Astrocyte (in vitro differentiated cells and primary cell): ENCODE results near the gene EXOSC2. TPM values are rescaled to one million over a fixed set of nuclear protein-coding genes. Genes with fewer than 3 reads are reported as not detected.

ENCODE experiments used
- DNase-seq: peaks from one replicate; pipeline ENCODE4 v3.0.0-alpha.2; 2010; ENCODE audit warnings: low read depth
- FAIRE-seq: peaks from 2 replicates; lab custom pipeline; 2011; peaks lifted over from hg19 to GRCh38; lab: Jason Lieb, UNC
- H2AFZ ChIP-seq: 2 replicates; pipeline ENCODE4 v1.6.0; 2012; ENCODE audit warnings: low read depth, low read length, inconsistent platforms
- H3K27ac ChIP-seq: 2 replicates; pipeline ENCODE4 v1.5.1; 2011; ENCODE audit warnings: low read depth, low read length, inconsistent platforms
- H3K27me3 ChIP-seq: 2 replicates; pipeline ENCODE4 v1.6.0; 2011; ENCODE audit warnings: low read length, inconsistent platforms; ENCODE audit not compliant: insufficient read depth
- H3K36me3 ChIP-seq: 2 replicates; pipeline ENCODE4 v1.5.1; 2011; ENCODE audit warnings: low read length, inconsistent platforms; ENCODE audit not compliant: insufficient read depth
- H3K4me1 ChIP-seq: 2 replicates; pipeline ENCODE4 v1.5.1; 2011; ENCODE audit warnings: low read length, inconsistent platforms; ENCODE audit not compliant: insufficient read depth
- H3K4me2 ChIP-seq: 2 replicates; pipeline ENCODE4 v1.6.0; 2012; ENCODE audit warnings: low read length, inconsistent platforms
- H3K4me3 ChIP-seq: 2 replicates; pipeline ENCODE4 v1.5.1; 2011; ENCODE audit warnings: low read depth, mild to moderate bottlenecking, low read length, inconsistent platforms; ENCODE audit not compliant: insufficient read depth
- H3K79me2 ChIP-seq: 2 replicates; pipeline ENCODE4 v1.6.0; 2012; ENCODE audit warnings: mild to moderate bottlenecking, low read length, inconsistent platforms; ENCODE audit not compliant: insufficient read depth
- H3K9ac ChIP-seq: 2 replicates; pipeline ENCODE4 v1.6.0; 2012; ENCODE audit warnings: mild to moderate bottlenecking, low read length, inconsistent platforms
- H3K9me3 ChIP-seq: 2 replicates; pipeline ENCODE4 v1.5.1; 2012; ENCODE audit warnings: low read depth, mild to moderate bottlenecking, low read length, inconsistent platforms; ENCODE audit not compliant: insufficient read depth
- H4K20me1 ChIP-seq: 2 replicates; pipeline ENCODE4 v1.6.0; 2012; ENCODE audit warnings: low read length, inconsistent platforms; ENCODE audit not compliant: insufficient read depth
- H3K27ac Mint-ChIP-seq: one replicate; pipeline ENCODE4 v1.8.0; 2021; ENCODE audit warnings: mild to moderate bottlenecking, mixed read lengths; ENCODE audit not compliant: unreplicated experiment
- H3K27me3 Mint-ChIP-seq: one replicate; pipeline ENCODE4 v1.8.0; 2021; ENCODE audit warnings: low read depth, mixed read lengths; ENCODE audit not compliant: unreplicated experiment
- H3K36me3 Mint-ChIP-seq: one replicate; pipeline ENCODE4 v1.8.0; 2021; ENCODE audit warnings: low read depth, mixed read lengths; ENCODE audit not compliant: unreplicated experiment
- H3K4me1 Mint-ChIP-seq: one replicate; pipeline ENCODE4 v1.8.0; 2021; ENCODE audit warnings: low read depth, mixed read lengths; ENCODE audit not compliant: unreplicated experiment
- H3K4me3 Mint-ChIP-seq: one replicate; pipeline ENCODE4 v1.8.0; 2021; ENCODE audit warnings: mild to moderate bottlenecking, moderate library complexity, mixed read lengths; ENCODE audit not compliant: unreplicated experiment
- H3K9me3 Mint-ChIP-seq: one replicate; pipeline ENCODE4 v1.8.0; 2021; ENCODE audit warnings: mild to moderate bottlenecking, mixed read lengths; ENCODE audit not compliant: unreplicated experiment
- EZH2 ChIP-seq: IDR thresholded peaks from 2 replicates; pipeline ENCODE4 v1.6.1; 2012; ENCODE audit warnings: mild to moderate bottlenecking, low read length, inconsistent platforms; ENCODE audit not compliant: insufficient read depth
- total RNA-seq: library from RNA; stranded (reverse); gene quantifications from 2 replicates; pipeline ENCODE4 v1.2.1, GENCODE V29; 2021
- TF ChIP-seq, protein P1 (sequence below): IDR thresholded peaks from 2 replicates; pipeline ENCODE4 v1.5.1; 2011; ENCODE audit warnings: low read depth, mild to moderate bottlenecking, inconsistent platforms, low read length, moderate library complexity; ENCODE audit not compliant: insufficient read depth

The EXOSC2 gene
- total RNA-seq, 1 donor from 2014 or later: 28.1 TPM

GRCh38 chr9:130741831-130742449 is 48.4 kb downstream of the EXOSC2 start:
- Histone ChIP-seq H3K4me1 (peaks cover 15% of the 10 kb centered on the region), H3K9ac (peak overlapping the region; percentile 29), H3K79me2 (peaks cover 79% of the 10 kb centered on the region), H3K9me3 (no peaks in the 10 kb centered on the region), H3K27me3 (no peaks in the 10 kb centered on the region), H4K20me1 (peaks cover 19% of the 10 kb centered on the region), H3K27ac (peak overlapping the region; percentile 85), H3K4me2 (peak overlapping the region; percentile 53), H3K36me3 (no peaks in the 10 kb centered on the region), H3K4me3 (no peak overlapping the region), H2AFZ (peak overlapping the region; percentile 50)
- Mint-ChIP-seq H3K9me3 (no peaks in the 10 kb centered on the region), H3K4me1 (peaks cover 12% of the 10 kb centered on the region), H3K27ac (peak overlapping the region; percentile 53), H3K36me3 (peaks cover 4% of the 10 kb centered on the region), H3K4me3 (no peak overlapping the region), H3K27me3 (no peaks in the 10 kb centered on the region)
- peak; percentile 72 for DNase-seq
- TF ChIP-seq EZH2: no peak
- TF ChIP-seq, protein P1, sequence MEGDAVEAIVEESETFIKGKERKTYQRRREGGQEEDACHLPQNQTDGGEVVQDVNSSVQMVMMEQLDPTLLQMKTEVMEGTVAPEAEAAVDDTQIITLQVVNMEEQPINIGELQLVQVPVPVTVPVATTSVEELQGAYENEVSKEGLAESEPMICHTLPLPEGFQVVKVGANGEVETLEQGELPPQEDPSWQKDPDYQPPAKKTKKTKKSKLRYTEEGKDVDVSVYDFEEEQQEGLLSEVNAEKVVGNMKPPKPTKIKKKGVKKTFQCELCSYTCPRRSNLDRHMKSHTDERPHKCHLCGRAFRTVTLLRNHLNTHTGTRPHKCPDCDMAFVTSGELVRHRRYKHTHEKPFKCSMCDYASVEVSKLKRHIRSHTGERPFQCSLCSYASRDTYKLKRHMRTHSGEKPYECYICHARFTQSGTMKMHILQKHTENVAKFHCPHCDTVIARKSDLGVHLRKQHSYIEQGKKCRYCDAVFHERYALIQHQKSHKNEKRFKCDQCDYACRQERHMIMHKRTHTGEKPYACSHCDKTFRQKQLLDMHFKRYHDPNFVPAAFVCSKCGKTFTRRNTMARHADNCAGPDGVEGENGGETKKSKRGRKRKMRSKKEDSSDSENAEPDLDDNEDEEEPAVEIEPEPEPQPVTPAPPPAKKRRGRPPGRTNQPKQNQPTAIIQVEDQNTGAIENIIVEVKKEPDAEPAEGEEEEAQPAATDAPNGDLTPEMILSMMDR: no peak
- FAIRE-seq: no peak

DNA sequence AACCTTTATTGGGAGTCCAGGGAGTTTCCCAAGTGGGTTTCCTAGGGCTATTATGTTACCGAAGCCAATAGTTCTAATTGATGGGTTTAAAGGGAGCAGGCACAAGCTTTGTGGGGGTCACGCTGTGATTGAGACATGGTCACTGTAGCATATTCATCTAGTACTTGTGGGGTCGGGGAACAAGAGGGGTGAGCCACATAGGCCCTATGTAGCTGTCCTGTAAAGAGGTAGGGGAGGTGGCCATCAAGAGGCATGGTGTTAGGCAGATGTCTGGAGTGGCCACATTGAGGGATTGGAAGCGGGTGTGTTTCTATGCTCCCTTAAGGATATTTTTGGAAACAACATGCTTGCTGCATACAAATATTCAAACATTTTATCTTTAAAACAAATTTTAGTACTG is 50.1 kb downstream of the EXOSC2 start:
- Histone ChIP-seq H3K27me3 (no peaks in the 10 kb centered on the region), H3K9me3 (no peaks in the 10 kb centered on the region), H4K20me1 (peaks cover 21% of the 10 kb centered on the region), H3K36me3 (no peaks in the 10 kb centered on the region), H3K27ac (no peak overlapping the region), H2AFZ (no peak overlapping the region), H3K9ac (no peak overlapping the region), H3K4me1 (peaks cover 15% of the 10 kb centered on the region), H3K79me2 (peaks cover 81% of the 10 kb centered on the region), H3K4me3 (no peak overlapping the region), H3K4me2 (no peak overlapping the region)
- Mint-ChIP-seq H3K4me1 (peaks cover 12% of the 10 kb centered on the region), H3K27me3 (no peaks in the 10 kb centered on the region), H3K36me3 (peaks cover 4% of the 10 kb centered on the region), H3K9me3 (peaks cover 1% of the 10 kb centered on the region), H3K27ac (no peak overlapping the region), H3K4me3 (no peak overlapping the region)
- no peak for DNase-seq
- FAIRE-seq: no peak
- TF ChIP-seq EZH2: no peak
- TF ChIP-seq, protein P1: no peak

GRCh38 chr9:130745210-130745800 is 51.7 kb downstream of the EXOSC2 start:
- peaks cover 12% of the 10 kb centered on the region for H3K4me1 Mint-ChIP-seq
- H3K4me3 Mint-ChIP-seq: no peak overlapping the region
- peak overlapping the region; percentile 15 for H3K27ac Mint-ChIP-seq
- Histone ChIP-seq H4K20me1 (peaks cover 23% of the 10 kb centered on the region), H3K9me3 (no peaks in the 10 kb centered on the region), H3K36me3 (no peaks in the 10 kb centered on the region), H3K4me2 (peak overlapping the region; percentile 9), H3K4me1 (peaks cover 15% of the 10 kb centered on the region), H2AFZ (no peak overlapping the region), H3K27me3 (no peaks in the 10 kb centered on the region), H3K27ac (peak overlapping the region; percentile 31), H3K79me2 (peaks cover 80% of the 10 kb centered on the region), H3K4me3 (no peak overlapping the region), H3K9ac (peak overlapping the region; percentile 35)
- no peak for DNase-seq
- H3K36me3 Mint-ChIP-seq: peaks cover 4% of the 10 kb centered on the region
- peaks cover 1% of the 10 kb centered on the region for H3K9me3 Mint-ChIP-seq
- FAIRE-seq: no peak
- TF ChIP-seq, protein P1: no peak
- TF ChIP-seq EZH2: no peak
- no peaks in the 10 kb centered on the region for H3K27me3 Mint-ChIP-seq
